Pulmonary artery endothelial cell (primary cell): ENCODE data around the gene BAG2. TPM values are rescaled to one million over a fixed set of nuclear protein-coding genes. Genes with fewer than 3 reads are reported as not detected.

Experiments
- DNase-seq: peaks from one replicate; pipeline ENCODE4 v3.0.0-alpha.2; 2011; ENCODE audit warnings: low read depth, low spot score
- total RNA-seq: library from RNA; depleted of rRNA; stranded (reverse); fragments of >200 nt; gene quantifications from 2 replicates; pipeline ENCODE4 v1.2.3, GENCODE V29; 2014

BAG2 gene
- total RNA-seq = 4.0 and 12.2 TPM in 2 replicates

DNA sequence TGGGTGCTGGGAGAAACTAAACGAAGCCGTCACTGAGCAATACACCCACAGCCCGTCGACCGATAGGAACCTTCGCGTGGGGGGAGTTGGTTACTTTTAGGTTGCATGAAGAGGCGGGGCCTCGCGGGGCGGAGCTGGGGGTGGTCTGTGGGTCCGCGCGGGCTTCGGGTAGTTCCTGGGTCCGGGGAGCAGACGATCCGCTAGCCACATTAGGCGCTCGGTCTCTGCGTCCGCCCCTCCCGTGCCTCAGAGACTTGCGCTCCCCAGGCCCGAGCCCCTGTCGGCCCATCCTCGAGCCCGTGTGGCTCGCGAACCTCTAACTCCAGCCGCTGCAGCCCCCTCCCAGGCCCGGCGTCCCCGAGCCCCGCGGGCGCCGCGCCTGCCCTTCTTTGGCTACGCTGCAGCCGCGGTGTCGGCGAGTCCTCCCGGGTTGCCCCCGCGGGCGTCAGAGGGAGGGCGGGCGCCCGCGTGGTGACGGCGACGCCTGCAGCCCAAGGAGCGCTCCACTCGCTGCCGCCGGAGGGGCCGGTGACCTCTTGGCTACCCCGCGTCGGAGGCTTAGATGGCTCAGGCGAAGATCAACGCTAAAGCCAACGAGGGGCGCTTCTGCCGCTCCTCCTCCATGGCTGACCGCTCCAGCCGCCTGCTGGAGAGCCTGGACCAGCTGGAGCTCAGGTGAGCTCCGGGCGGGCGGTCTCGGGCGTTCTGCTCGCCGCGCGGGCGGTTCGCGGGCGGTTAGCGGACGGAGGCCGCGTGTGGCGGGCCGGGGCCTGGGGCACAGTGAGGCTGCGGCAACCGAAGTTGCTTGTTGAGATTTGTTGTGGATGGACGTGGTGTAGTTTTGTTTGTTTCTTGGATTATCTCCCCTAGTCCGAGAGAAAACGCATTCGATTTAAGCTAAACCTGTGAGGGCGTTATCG, at the start of gene BAG2:
Gene BAG2, plus strand, starts transcription at position 191 of the 920 bp plus-strand sequence. Its CDS starts 372 bp downstream, at position 563.
- DNase-seq = peak; percentile 27

DNA sequence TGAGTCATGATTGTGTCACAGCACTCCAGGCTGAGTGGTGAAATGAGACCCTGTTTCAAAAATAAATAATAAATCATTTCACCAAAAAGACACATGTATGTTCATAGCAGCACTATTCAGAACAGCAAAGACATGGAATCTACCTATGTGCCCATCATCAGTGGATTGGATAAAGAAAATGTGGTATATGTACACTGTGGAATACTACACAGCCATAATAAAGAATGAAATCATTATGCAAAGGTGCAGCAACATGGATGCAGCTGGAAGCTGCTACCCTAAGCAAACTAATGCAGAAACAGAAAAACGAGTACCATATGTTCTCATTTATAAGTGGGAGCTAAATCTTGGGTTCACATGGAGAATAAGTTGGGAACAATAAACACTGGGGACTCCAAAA, 49.0 kb upstream of the BAG2 start:
- DNase-seq = no peak

DNA sequence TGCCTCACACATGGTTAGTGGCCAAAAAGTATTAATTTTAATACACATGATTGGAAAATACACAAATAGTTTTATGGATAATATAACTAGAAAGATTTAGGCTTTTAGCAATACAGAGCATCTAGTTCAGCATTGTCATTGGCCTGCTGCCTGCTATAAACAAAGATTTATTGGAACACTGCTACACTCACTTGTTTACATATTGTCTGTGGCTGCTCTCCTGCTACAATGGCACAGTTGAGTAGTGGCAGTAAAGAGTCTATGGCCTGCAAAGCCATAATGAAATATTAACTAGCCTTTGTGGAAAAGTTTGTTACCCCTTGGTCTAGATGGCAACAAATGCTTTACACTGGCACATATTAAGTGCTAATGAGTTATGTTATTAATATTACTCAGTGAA, 44.4 kb upstream of the BAG2 start:
- DNase-seq = no peak

DNA sequence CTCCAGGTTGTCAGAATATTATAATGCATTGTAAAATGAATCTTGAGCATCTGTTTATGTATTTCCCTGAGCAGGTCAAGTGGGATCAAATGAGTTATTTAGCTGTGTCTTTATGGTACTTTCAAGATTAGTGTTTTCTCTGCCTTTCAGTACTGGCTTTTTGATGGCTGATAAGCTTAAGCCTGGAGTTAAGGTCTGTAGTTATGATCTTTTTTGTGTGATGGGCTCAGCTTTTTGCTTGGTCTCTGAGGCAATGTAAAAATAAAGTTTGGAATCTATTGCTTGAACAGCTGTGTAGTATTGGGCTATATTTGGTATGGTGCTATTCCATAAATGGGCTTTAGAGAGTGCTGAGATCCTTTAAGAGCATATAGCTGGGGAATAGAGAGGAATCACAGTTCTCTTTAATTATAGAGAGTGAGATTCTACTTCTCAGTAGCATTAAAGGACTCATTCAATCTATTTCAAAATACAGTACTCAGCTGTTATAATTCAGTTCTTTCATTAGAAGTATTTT, 41.4 kb upstream of the BAG2 start:
- DNase-seq = no peak

DNA sequence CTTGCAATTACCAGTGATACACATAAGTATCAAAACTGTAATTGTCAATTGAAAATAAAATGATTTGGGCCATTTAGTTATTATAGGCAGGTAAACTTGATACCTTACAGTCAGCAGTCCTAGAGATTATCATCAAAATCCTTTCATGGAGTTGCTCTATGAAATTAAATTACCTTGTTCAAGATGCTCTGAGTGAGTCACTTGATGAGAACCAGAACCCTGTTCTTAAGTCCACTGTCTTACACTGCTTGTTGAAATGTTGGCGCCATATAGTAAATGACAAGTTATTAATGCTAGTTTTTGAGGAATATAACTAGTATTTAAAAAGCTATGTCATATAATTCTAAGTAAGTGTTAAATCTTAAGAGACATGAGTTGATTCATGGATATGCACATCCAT, 37.2 kb upstream of the BAG2 start:
- no peak for DNase-seq

DNA sequence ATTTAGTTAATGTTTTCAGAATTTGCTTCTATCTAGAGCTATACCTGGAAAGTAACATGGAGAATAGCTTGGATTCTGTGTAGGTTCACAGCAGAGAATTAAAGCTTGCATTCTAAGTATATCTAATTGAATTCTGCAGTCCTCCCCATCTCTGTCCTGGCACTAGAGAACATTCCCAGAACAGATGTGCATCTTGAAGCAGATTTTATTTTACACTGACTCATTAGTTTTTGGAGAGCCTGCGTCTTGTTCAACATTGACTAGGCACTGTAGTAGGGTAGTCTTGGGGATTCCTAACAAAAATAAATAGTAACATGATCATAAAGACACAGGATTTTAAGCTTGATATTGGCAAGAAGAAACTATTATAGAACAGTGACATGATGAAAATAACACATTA, 36.2 kb upstream of the BAG2 start:
- no peak for DNase-seq

DNA sequence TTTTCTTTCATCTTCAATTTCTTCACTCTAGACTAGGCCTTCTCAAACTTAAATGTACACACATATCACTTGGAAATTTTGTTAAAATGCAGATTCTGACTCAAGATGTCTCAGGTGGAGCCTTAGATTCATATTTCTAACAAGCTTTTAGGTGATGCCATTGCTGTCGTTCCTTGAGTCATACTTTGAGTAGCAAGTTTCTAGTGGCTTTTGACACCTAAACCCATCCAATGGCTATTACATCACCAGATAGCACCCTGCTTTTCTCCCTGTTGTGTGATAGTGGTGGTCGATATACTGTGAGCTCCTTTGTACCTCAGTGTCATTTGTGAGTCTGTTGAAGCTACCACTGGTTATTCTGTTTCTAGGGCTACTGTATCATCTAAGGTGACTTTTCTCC, 34.8 kb upstream of the BAG2 start:
- DNase-seq = no peak

DNA sequence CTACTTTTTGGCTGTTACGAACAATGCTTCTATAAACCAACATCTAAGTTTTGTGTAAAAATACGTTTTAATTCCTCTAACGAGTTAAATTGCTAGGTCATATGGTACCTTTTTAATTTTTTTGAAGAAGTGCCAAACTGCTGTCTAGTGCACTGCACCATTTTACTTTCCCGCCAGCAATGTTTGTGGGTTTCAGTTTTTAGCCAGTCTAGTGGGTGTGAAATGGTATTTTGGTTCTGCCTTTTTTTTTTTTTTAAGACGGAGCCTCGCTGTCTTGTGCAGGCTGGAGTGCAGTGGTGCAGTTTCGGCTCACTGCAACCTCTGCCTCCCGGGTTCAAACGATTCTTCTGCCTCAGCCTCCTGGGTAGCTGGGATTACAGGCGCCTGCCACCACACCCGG, 34.1 kb upstream of the BAG2 start:
- no peak for DNase-seq

DNA sequence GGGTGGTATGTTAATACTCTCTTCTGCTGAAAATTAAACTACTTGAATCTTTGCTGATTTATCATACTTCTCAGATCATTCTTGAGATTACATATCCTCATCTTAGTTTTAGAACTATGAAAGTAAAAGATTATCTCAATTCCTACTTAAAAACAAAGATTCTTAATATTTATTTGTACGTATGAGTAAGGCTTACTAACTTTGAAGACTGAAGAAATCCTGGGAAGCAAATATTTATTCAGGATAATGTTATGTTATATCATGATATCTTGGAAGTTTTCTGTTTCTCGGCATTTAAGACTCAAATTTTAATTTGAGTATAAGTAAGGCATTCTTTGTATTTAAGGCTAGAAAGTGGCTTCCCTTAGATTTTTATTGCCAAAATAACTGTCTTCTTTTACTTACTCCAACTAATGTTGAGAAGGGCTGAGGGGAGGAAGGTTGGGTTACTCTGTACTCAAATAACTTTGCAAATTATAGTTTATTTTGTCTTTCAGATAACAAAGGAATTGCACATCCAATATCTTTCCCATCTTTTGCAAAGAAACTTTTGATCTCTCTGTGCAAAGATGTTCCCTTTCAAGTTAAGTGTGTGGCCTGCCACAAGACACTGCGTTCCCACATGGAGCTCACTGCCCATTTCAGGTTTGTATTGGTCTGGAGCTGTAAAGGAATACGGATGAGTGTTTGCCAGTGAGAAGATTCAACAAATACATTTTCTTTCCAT, 30.5 kb upstream of the BAG2 start:
- no peak for DNase-seq

DNA sequence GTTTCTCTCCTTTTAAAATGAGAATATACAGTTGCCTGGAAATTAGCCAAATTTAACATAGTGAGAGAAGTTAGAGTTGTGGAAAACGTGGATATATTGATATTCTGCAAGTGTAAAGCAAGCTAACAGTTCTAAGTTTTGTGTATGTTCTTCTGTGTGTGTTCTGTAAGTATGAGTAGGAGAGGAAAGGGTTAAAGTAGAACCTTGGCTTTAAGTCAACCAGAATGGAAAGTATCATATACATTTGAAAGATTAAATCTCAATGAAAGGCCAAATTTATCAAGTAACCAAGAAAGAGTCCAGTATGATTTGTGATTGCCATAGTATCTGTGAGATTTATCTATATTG, 30.0 kb upstream of the BAG2 start:
- DNase-seq = no peak

DNA sequence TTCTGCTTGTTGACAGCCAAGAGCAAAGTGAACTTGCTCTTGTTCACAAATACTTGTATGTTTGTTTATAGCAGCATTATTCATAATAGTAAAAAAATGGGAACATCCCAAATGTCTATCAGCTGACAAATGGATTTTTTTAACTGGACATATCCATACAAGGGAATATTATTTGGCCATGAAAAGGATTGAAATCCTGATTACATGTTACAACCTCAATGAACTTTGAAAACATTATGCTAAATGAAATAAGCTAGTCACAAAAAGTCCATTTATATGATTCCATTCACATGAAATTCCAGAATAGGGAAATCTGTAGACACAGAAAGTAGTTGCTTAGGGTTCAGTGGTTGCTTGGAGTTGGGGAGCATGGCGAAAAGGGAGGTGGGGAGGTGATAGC, 28.4 kb upstream of the BAG2 start:
- DNase-seq = no peak

DNA sequence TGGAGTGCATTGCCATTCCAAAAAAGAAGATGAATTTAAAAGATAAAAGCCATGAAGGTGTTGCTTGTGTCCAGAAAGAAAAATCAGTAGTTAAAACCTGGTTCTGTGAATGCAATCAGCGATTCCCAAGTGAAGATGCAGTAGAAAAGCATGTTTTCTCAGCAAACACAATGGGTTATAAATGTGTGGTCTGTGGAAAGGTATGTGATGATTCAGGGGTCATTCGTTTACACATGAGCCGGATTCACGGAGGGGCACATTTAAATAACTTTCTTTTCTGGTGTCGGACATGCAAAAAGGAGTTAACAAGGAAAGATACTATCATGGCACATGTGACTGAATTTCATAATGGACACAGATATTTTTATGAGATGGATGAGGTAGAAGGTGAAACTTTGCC, 24.7 kb upstream of the BAG2 start:
- no peak for DNase-seq

DNA sequence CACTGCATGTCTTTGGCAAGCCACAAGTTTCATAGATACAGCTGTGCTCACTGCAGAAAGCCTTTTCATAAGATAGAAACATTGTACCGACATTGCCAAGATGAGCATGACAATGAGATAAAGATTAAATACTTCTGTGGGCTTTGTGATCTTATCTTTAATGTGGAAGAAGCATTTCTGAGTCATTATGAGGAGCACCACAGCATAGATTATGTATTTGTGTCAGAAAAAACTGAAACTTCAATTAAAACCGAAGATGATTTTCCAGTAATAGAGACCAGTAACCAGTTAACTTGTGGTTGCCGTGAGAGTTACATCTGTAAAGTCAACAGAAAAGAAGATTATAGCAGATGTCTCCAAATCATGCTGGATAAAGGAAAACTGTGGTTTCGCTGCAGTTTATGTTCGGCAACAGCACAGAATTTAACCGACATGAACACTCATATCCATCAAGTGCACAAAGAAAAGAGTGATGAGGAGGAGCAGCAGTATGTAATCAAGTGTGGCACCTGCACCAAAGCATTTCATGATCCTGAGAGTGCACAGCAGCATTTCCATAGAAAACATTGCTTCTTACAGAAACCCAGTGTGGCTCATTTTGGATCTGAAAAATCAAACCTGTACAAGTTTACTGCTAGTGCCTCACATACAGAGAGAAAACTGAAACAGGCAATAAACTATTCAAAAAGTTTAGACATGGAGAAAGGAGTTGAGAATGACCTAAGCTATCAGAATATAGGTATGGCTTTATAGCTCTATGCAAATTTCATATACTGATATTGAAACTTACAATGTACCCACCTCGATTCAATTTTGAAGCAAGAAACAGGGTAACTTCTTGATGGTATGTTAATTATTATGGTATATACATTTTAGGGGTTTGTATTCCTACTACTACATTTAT, 23.9 kb upstream of the BAG2 start:
- DNase-seq = no peak

DNA sequence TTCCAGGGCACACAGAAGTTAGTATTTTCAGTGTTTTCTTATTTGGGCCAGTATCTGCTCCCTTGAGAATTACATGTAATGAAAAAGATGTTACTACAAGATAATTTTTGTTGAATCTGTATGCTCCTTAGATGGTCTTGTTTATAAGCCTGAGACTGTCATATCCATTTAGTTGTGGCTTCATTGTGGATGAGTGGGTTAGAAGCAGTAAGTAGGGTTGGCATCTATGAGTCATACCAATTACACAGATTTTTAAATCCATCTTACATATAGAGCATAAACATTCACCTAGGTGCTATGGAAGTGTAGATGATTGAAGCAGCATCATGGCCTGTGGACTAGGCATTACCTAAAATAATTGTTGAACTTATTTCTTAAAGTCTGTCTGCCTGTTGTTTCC, 13.5 kb upstream of the BAG2 start:
- no peak for DNase-seq

DNA sequence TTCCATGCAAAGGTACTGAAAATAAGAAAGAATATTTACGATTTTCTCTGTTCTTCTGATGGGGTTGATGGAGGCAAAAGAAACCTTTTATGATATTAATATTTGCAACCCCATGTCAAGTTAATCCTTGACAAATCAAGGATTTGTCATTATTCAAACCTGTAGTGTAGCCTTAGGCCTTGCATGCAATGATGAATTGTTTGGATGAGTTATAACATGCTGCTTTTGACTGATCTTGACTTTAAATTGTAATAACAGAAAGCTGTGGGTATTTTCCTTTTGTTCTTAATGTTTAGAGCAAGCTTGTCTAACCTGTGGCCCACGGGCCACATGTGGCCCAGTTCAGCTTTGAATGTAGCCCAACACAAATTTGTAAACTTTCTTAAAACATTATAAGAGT, 13.0 kb upstream of the BAG2 start:
- DNase-seq = no peak

DNA sequence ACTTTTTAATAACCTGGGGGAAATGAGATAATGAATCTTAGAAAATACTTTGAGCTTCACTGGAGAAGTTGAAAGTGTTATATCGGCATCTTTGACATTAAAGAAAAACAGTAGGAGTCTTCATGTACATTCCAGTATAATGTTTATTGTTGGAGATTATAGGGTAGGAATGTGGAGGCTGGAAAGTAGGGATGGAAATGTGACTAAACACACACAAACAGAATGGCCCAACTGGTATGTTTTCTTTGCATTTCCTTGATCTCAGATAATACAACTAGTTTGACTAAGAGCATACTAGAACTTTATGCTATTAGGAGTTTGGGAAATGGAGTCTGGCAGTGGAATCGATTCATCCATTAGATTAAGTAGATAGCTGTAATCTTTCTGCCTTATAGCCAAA, 10.1 kb upstream of the BAG2 start:
- DNase-seq = no peak

DNA sequence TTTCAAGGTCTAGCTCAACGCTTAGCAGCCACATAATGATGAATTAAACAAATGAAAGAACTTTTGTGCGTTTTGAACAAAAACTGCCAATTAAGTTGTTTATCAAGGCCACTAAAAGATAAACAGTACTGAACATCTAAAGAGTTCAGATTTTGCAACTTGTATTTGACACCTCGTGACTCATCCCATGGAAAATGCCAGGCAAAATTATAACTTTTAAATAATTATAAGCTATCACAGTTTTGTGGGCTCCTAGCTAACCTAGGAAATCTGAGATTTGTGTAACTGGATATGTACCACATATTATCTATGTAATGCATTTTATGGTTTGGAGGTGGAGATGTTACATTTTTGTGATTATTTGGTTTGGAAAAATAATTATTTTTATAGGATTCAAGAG, 9.6 kb upstream of the BAG2 start:
- DNase-seq = no peak

DNA sequence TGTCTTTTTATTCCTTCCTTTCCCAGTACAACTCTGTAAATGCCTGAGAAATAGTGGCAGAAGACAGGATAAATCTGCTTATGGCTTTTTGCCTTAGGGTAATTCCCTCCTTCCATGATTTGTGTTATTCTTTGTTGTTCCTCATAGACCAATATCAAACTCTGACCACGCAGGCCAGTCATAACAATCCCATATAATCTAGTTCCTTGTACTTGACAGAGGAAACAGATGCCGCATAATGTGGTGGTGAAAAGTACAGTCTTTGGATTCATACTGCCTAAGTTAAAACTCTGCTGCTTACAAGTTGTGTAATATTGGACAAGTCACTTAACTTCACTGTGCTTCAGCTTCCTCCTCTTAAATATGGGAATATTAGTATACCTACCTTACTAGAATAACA, 8.2 kb upstream of the BAG2 start:
- DNase-seq = no peak

DNA sequence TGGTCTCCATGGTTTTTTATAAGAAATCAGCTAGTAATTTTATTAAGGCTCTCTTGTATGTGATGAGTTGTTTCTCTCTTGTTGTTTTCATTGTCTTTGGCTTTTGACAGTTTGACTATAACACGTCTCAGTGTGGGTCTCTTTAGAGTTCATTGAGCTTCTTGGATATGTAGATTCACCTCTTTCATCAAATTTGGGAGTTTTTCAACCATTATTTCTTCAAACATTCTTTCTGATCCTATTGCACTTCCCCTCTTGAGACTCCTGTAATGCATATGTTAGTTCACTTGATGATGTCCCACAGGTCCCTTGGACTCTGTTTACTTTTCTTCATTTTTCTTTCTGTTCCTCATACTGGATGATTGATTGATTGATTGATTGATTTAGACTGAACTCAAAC, 7.0 kb upstream of the BAG2 start:
- no peak for DNase-seq

DNA sequence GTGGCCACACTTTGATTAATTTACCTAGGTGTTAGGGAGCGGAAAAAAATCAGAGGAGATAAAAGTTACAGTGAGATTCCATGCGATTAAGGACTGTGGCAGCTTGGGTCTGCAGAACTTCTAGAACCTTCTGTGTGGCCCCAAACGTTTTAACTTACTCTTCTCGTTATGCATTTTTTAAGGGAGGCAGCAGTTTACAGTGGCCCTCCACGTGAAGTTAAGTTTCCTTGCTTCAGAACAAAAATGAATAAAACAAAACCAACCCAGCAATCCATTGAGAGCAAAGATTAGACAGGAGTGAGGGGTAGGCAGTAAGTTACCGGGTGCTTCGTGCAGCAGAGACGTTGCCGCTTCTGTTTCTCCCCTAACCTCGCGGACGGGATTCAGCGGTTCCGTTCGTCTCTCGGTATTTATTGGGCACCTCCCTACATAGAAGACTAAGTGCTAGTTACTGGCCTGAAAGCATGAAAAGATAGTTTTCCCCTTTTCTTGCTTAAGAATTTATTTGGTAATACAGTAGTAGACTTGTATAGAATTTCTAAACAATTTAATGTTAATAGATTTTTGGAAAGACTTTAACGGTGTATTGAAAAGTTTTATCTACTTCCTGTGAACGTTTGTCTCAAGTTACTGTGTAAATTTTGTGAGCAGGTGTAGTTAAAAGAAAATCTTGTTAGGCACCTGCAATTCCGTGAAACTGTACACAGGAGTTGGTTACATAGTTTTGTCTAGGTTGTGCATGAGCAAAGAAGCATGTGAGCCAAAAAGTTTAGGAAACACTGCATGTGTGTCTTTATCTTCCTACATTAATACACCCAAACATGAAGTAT, 1.1 kb downstream of the BAG2 start:
- no peak for DNase-seq
